Upper lobe of left lung (tissue), 4 donors: ENCODE results near the gene ZNF609.

Experiments used
- CTCF ChIP-seq, 6 experiments: fragments of 450-650 bp in 4 of 6; fragments of 200-600 bp in 2 of 6; sonication (generic) in 2 of 6; IDR thresholded peaks; one replicate each; pipeline ENCODE4 v1.5.1; 2016 to 2019; ENCODE audit warnings: antibody characterized with exemption in 6 of 6
- EP300 ChIP-seq, 4 donors: sonication (generic); formaldehyde crosslinking; IDR thresholded peaks; one replicate each; pipeline ENCODE4 v1.5.1; 2017; ENCODE audit warnings: antibody characterized with exemption in 4 of 4, control low read depth in 2 of 4
- POLR2A ChIP-seq, 4 donors: fragments of 450-650 bp; IDR thresholded peaks; one replicate each; pipeline ENCODE4 v1.5.1; 2016 to 2017; ENCODE audit warnings: antibody characterized with exemption in 4 of 4, mild to moderate bottlenecking in 2 of 4
- POLR2AphosphoS5 ChIP-seq, 2 donors: sonication (generic); formaldehyde crosslinking; IDR thresholded peaks; one replicate each; pipeline ENCODE4 v1.5.1; 2017; ENCODE audit warnings: antibody characterized with exemption in 2 of 2

GRCh38 chr15:64515196-64515595, 54.8 kb downstream of the ZNF609 start:
- TF ChIP-seq CTCF (IDR thresholded peaks at IDR 0.05) (no peak), POLR2A (IDR thresholded peaks at IDR 0.05) (no peak), POLR2AphosphoS5 (IDR thresholded peaks at IDR 0.05) (no peak), EP300 (IDR thresholded peaks at IDR 0.05) (no peak)
